C1 segment of cervical spinal cord (tissue), 14 donors: ENCODE results near the gene PPIP5K1.
"Not testable (repeated sequence)": the region's sequence is repeated elsewhere in the genome, so short reads cannot be mapped to it uniquely, and the experiment has no call there.

ENCODE experiments used
- DNase-seq, 14 donors: peaks; one replicate each; lab custom pipeline; 2025; lab: John Stamatoyannopoulos, UW

The PPIP5K1 gene

DNA sequence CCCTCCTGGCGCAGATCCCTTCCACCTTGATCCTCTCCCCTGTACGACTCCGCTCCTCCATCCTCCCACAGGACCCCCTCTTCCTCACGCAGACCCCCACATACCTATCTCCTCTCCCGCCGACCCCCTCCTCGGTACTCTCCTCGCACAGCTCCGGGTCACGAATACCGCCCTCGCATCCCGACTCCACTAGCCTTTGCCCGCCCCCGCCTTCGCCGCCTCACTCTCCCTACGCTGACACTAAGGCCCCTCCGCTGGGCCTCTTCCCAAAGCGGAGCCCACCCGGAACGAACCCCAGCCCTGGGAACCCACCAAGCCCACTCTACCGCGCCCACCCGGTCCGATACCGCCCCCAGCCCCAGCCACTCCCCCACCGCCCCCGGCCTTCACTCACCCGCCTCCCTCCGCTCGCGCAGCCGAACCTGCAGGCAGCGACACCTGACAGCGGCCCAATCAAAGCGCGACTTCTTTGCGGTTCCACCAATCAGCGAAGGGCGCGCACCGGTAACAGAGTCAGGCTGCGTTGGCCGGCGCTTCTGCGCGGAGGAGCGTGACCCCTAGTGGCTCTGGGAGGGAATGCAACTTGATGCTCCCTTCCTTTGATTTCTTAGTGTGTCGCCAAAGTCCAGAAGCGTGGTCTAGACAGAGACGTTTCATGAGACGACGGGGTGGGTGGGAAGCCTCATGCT, at the start of gene PPIP5K1:
Gene PPIP5K1 (minus strand): TSS at position 431 of the 689 bp plus-strand sequence. CDS start 5,704 bp downstream, outside the sequence.
- not testable (repeated sequence) for DNase-seq

DNA sequence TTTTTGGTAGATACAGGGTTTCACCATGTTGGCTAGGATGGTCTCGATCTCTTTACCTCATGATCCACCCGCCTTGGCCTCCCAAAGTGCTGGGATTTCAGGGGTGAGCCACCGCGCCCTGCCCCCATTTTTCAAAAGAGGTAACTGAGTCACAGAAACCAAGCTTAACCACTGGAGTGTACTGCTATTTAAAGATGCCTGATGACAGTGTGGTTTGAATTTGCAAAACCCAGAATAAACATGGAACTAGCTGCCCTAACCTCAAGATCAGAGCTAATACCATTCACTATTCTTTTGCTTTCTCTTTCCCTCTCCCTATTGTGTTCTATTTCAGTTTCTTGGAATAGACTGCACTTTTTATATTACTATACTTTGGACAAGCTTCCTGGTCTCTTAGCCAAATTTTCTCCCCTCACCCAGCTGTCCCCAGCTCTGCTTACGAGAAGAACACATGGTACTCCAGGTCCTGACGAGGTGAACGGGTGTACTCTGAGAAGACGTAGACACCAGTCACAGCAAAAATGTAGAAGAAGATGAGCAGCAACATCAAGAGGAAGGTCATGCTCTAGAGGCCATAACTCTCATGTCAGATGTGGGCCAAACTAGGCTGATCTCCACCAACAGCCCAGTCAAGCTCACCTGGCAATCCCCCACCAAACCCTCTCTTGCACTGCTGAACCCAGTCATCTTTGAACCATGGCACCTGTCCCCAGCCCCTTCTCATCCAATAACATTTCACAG, 48.6 kb upstream of the PPIP5K1 start:
- not testable (repeated sequence) for DNase-seq

DNA sequence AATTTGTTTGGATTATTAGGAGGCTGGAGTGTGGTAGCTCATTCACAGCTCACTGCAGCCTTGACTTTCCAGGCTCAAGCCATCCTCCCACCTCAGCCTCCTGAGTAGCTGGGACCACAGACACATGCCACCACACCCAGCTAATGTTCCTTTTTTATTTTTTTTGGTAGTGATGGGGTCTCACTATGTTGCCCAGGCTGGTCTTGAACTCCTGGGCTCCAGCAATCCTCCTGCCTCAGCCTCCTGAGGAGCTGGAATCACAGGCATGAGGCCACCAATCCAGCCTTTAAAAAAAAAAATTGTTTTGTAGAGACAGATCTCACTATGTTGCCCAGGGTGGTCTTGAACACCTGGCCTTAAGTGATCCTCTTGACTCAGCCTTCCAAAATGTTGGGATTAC, 36.9 kb upstream of the PPIP5K1 start:
- not testable (repeated sequence) for DNase-seq

DNA sequence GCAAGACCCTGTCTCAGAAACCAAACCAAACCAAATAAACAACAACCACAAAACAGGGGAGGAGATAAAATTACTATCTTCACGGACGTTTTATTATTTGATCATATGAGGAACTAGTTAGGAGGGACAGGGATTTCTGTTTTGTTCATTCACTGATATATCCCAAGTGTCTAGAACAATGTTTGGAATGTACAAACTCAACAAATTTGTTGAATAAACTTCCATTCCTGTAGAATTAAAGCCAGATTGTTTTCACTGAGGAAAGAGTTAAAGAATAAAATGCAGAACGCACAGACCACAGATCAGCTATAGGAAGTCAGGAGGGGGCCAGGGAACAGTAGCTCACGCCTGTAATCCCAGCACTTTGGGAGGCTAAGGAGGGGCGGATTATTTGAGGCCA, 35.1 kb upstream of the PPIP5K1 start:
- DNase-seq, result no peak

DNA sequence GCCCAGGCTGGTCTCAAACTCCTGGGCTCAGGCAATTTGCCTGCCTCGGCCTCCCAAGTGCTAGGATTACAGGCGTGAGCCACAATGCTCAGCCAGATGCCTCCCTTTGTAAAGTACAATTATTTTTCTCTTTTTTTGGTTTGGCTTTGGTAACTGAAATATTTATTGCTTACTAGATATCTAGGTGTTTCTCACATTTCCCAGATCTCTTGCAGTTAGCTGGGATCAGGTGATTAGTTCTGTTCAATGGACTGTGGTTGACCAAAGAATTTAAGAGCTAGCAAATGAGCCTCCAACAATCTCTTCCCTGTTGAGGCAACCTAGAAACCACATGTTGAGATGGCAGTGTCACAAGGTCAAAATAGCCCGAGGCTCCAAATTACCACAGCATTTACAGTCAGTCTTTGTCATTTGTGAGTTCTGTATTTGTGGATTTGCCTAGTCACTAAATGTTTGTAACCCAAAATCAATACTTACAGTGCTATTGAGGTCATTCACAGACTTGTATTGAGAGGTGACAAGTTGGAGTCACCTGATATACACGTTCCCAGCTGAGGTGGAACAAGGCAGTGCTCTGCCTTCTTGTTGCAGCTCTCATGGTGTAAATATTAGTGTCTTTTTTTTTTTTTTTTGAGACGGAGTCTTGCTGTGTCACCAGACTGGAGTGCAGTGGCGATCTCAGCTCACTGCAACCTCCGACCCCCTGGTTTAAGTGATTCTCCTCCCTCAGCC, 32.2 kb upstream of the PPIP5K1 start:
- not testable (repeated sequence) for DNase-seq

DNA sequence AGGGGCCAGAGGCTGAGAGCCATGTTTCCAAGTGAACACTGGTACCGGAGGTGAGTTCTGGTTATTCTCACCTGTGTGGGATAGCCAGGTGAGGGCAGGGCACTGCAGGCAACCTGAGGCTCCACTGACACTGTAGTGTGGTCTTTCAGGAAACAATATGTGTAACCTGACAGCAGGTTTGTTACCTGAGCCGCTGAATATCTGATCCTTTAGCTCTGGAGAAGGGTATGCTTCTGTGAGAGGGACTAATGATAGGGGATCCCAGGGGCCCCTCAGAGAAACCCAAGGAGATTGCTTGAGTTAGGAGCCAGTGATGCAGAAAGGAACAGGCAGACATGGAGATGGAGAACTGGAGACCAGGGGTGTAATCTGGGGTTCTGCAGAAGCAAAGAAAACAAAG, 28.7 kb upstream of the PPIP5K1 start, which contains the start of gene STRC:
Gene STRC (minus strand): TSS at position 101 of the 400 bp plus-strand sequence. CDS start 78 bp downstream, at position 23.
- DNase-seq, result not testable (repeated sequence)

DNA sequence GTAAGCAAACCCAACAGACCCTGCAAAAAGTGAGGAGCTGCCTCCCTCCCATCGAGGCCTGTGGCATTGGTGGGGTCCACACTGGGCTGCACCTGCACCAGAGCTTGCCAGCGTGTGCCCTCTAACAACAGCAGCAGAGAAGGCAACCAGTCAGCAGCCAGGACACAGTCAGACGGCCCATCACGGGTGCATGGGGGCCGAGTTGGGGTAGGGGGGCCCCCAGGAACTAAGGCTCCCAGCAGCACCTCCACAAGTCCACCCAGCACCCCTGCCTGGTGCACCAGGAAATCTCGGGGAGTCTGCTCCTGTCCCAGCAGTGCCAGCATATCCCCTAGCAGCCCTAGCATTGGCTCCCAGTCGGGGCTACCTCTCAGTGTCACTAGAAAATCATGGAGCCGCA, 27.7 kb upstream of the PPIP5K1 start:
- not testable (repeated sequence) for DNase-seq

DNA sequence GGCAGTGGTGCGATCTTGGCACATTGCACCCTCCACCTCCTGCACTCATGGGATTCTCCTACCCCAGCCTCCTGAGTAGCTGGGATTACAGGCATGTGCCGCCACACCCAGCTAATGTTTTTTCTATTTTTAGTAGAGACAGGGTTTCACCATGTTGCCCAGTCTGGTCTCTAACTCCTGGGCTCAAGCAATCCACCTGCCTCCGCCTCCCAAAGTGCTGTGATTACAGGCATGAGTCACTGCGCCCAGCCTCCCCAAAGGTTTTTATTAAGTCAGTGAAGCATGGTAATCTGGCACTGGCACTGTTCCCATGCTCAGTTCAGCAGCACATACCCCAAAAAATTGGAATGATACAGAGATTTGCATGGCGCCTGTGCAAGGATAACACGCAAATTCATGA, 12.2 kb upstream of the PPIP5K1 start:
- DNase-seq, result peak in 2 of 14 donors; percentile 9 to 69

DNA sequence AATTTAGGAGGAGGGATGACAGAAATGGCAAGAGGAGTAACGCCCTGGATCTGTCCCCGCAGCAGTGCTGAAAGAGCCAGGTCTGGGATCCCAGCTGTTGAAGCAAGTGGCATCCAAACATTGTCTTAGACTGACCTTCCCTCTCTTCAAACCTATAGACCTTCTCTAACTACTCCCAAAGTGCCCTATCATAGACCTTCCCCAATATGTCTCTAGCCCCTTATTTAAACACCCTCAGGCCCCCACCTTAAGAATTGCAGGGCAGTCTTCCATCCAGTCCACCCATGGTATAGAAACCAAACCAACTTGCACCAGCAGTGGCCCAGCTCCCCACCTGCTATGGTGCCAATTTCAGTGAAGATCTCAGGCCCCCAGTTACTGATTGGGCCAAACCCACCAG, 10.2 kb upstream of the PPIP5K1 start:
- DNase-seq, result not testable (repeated sequence)

DNA sequence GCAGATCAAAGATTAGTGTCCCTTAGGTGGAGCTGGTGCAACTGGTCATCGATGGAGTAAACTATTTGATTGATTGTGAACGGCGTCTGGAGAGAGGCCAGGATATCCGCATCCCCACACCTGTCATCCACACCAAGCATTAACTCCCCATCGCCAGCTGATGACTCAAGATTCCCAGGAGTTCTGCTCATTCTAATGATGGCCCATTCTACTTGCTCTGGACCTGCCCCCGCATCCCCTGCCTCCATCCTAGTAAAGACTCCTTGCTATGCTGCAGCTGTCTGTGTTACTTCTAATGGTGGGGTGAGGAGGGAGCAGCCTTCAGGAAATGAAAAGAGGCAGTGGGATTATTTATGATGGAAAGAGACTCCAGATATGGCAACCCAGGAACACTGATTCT, 9.1 kb upstream of the PPIP5K1 start:
- not testable (repeated sequence) for DNase-seq

DNA sequence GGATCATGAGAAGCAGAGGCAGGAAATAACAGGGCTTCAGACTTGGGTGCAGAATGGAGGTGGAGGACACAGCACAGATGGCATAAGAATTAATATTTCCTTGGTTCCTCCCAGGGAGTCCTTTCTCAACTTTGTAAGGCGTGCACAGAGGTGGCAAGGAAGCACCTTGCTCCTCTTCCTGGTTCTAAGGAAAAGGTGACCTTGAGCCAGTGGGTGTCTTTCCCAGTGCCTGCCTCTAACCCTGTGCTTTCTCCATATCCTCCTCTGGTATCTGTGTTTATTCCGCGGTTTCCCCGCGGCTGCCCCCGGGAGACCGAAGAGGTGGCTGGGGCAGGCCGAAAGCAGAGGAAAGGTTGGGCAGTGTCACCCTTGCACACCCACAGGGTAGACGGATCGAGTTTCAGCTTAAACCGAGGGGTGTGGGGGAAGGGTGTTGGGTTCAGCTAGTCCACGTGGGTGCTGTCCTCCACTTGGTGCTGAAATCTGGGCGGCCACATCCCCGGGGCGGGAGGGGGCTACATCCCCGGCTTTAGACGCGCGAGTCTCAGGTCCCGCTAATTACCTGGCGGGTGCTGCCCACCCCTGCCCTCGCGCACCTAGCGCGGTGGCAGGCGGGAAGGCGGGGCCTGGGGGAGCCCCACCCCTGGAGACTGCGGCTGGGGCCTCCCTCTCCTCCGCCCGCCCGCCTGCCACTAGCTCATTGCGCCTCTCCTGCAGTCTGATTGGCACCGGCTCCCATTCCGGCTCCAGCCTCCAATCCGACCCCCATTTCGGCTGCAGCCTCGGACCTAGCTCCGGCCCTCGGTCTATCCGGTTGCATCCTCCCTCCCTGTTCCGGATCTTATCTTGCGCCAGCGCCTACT, 3.6 kb upstream of the PPIP5K1 start, which contains the start of gene CKMT1B:
Gene CKMT1B (plus strand): TSS at position 700 of the 863 bp plus-strand sequence. CDS start 192 bp downstream, outside the sequence.
- DNase-seq, result not testable (repeated sequence)

DNA sequence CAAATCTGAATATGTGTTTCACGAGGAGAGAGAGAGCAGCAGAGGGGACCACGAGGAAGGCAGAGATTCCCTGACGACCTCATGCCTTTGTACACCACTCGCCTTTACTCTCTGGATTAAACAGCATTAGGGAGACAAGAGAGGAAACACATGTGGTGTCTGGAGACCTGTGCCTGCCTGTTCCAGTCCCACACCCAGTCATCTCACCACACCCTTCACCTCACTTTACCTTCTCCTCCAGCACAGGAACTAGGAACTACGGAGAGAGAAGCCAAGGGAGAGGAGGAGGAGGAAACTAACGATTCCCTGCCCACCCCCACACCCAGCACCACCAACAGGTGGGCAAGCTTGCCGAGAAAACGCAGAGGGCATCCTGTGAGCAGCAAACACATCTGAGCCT, 2.8 kb upstream of the PPIP5K1 start:
- not testable (repeated sequence) for DNase-seq

DNA sequence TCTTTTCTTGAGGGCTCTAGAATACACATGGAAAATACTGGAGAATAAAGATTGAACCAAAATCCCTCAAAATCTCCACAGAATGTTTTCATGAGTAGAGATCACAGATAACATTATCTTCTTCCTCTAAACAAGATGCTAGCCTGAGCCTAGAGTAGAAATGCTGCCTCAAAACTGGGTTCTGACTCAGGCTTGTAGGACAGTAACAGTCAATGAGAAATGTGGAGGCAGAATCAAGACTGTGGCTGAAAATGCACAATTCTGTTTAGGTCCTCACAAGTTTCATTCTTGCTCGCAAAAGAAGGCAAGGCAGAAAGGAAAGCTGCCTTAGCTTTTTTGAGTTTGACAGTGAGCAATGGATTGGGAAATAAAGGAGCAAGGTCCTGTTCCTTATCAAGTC, 15.4 kb downstream of the PPIP5K1 start:
- not testable (repeated sequence) for DNase-seq

DNA sequence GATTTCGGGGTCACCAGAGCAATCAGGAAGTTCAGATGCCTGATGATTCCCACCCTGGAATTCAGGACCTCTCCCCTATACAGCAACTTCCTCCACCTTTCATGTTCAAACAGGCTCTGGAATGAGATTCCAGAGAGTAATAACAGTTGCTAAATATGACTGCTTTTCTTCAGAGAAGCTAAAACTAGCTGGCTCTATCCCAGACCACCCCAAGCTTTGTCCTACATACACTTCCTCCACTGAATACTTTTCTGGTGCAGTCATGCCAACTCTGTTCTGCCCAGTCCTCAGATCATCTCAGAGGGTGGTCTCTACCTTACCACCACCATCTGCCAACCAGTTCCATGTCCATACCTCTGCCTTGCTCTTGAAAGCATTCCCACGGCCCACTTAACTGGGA, 23.4 kb downstream of the PPIP5K1 start:
- DNase-seq, result not testable (repeated sequence)

DNA sequence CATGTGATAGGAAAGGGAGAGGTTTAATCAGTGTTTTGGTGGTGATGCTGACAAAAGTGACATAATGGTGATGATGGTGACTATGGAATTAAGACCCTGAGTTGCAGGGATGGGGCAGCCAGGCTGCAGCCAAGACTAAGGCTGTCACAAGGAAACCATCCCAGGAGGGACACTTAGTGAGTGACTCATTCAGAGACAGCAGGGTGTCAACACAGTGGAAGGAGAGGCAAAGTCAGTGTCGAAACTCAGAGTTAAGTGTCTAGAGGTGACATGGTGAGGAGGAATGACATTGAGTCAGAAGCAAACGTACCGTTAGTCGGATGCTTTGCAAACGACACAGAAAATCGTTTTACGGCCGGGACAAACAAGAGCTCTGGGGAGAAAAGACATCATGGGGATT, 26.2 kb downstream of the PPIP5K1 start:
- not testable (repeated sequence) for DNase-seq

DNA sequence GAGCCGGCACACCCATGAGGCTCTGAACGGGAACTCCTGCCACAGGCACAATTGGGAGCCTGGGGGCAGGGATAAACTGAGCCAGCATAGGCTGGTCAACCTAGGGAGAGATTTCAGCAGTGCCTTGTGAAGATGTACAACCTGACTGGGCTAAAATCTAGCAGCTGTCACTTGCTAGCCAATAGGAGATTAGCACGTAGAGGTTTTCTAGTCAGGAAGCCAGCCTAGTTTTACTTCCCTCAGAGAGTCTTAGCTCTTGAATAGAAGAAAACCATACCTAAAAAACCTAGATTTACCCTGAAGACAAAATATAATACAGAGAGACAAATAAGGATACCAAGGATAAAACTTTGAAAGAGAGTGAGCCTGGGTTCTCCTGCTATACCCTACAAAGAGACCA, 27.3 kb downstream of the PPIP5K1 start:
- DNase-seq, result not testable (repeated sequence)

DNA sequence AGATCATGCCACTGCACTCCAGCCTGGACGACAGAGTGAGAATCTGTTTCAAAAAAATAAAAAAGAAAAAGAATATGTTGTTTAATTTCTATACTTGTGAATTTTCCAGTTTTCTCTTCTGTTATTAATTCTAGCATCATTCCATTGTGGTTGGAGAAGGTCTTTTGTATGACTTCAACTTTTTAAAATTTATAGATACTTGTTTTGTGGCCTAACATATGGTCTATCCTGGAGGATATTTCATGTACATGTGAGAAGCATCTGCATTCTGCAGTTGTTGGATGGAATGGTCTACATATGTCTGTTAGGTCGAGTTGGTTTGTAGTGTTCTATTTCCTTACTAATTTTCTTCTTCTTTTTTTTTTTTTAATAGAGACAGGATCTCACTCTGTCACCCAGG, 37.0 kb downstream of the PPIP5K1 start:
- DNase-seq, result no peak

DNA sequence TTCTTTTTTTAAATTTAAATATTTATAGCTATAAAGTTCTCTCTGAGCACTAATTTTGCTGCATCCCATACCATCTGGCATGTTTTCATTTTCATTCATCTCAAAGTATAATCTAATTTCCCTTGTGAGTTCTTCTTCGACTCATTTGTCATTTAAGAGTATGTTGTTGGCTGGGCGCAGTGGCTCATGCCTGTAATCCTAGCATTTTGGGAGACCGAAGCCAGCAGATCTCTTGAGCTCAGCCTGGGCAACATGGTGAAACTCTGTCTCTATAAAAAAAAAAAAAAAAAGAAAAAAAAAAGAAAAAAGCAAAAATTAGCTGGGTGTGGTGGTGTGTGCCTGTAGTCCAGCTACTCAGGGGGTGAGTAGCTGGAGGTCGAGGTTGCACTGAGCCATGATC, 37.8 kb downstream of the PPIP5K1 start:
- DNase-seq, result no peak

DNA sequence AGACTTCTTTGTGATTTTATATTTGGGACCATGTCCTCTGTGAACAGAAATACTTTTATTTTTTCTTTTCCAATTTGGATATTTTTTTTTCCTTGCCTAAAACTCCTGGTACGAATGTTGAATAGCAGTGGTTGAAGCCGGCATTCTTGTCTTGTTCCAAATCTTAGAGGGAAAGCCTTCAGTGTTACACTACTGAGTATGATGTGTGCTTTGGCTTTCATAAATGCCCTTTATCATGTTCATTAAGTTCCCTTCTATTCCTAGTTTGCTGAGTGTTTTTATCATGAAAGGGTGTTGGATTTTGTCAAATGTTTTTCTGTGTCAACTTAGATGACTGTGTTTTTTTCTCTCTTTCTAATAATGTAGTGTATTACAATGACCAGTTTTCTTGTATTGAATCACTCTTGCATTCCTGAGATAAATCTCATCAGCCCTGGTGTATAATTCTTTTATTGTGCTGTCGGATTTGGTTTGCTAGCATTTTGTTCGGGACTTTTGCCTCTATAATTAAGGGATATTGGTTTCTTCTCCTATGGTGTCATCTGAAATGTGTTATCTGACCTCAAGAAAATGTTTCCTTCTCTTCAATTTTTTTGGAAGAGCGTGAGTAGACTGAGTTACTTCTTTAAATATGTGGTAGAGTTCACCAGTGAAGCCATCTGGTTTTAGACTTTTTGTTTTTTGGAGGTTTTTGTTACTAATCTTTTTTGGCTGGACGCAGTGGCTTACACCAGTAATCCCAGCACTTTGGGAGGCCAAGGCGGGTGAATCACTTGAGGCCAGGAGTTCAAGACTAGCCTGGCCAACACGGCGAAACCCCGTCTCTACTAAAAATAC, 39.3 kb downstream of the PPIP5K1 start:
- no peak for DNase-seq

DNA sequence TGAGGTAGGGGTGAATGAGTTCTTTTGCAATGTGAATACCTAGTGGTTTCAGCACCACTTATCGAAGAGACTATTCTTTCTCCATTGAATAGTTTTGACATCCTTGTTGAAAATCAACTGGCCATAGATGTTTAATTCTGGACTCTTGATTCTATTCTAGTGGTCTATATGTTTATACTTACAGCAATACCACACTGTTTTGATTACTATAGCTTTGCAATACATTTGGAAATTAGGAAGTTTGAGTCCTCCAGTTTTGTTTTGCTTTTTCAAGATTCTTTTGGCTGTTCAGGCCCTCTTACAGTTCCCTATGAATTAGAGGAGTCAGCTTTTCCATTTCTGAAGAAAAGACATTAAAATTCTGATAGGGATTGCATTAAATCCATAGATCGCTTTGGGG, 42.5 kb downstream of the PPIP5K1 start:
- no peak for DNase-seq
